Motor neuron (in vitro differentiated cells): Measurements from ENCODE around the gene CLCNKB. TPM values are rescaled to one million over a fixed set of nuclear protein-coding genes. Genes with fewer than 3 reads are reported as not detected.

Experiments used
- ATAC-seq, 8 experiments: fragments of 200-7000 bp; cut with Tn5 transposase; replicated peaks in 6 of 8; 2 replicates each; pipeline ENCODE4 v1.8.0; 2021; ENCODE audit warnings: mild to moderate bottlenecking in 8 of 8, moderate library complexity in 8 of 8
- H3K27ac ChIP-seq, 2 donors: fragments of 250-450 bp; sonication (Bioruptor Pico); 2 replicates each; pipeline ENCODE4 v1.9.0; 2021; ENCODE audit warnings: antibody characterized with exemption in 2 of 2, mild to moderate bottlenecking in 2 of 2, moderate library complexity in 1 of 2
- H3K4me1 ChIP-seq, 2 donors: fragments of 250-450 bp; sonication (Bioruptor Pico); replicated peaks in 1 of 2; 2 replicates each; pipeline ENCODE4 v1.6.1; 2021; ENCODE audit warnings: antibody characterized with exemption in 2 of 2, mild to moderate bottlenecking in 2 of 2, moderate library complexity in 1 of 2
- H3K4me3 ChIP-seq, 5 donors: fragments of 250-450 bp; sonication (Bioruptor Pico); 2 replicates each; pipeline ENCODE4 v1.9.0; 2021; ENCODE audit warnings: antibody characterized with exemption in 5 of 5, mild to moderate bottlenecking in 5 of 5, moderate library complexity in 4 of 5
- WGBS, 10 experiments: fragments of 450-650 bp; shearing (Covaris generic); methylation state at CpG; one replicate each; pipeline ENCODE4 v1.0.0; 2022; 5-methylcytosine and 5-hydroxymethylcytosine counted together
- in situ Hi-C, 9 experiments: fragments of 400-800 bp; cut with MboI; loops; one replicate each; pipeline ENCODE4 v1.15.0; 2021; ENCODE audit warnings: low sequenced_read_pairs in 9 of 9, low pct_unique_long_range_greater_than_20kb in 2 of 9; ENCODE audit not compliant: unreplicated experiment in 9 of 9
- total RNA-seq, 8 experiments: library from RNA; unstranded; fragments of 300-600 nt; gene quantifications; 2 replicates each; pipeline versions ENCODE4 v1.2.3 to v1.2.4, GENCODE V29; 2022

The CLCNKB gene
- total RNA-seq, 8 experiments from 2014 or later, result 0.09 to 0.43 (median 0.21) TPM; not detected in 3

- Histone ChIP-seq H3K27ac (no peak overlapping the region), H3K4me1 (peaks cover 30 to 33% of the 10 kb centered on the region in 2 donors), H3K4me3 (no peak overlapping the region)
- 47 to 94% (median 75%) methylated on average over 1 to 10 of the region's 12 CpGs; no CpG with 5 or more reads in 1 of the 10 experiments for WGBS, 10 experiments
- in situ Hi-C loops, result loop anchor here in 7 of 9 experiments (5.0 to 25.0 kb wide), 4 partner anchors 110 to 260 kb away; no protein-coding TSS in a partner anchor
- no peak for ATAC-seq
Measured at GRCh38 chr1:16077406-16078245, 34.0 kb downstream of the CLCNKB start.

GRCh38 chr1:16078925-16079656 lies 35.5 kb downstream of the CLCNKB start:
- in situ Hi-C loops, result loop anchor here in 7 of 9 experiments (5.0 to 25.0 kb wide), 4 partner anchors 108 to 258 kb away; no protein-coding TSS in a partner anchor
- WGBS, 10 experiments, result 0 to 80% (median 50%) methylated on average over 1 to 6 of the region's 10 CpGs; no CpG with 5 or more reads in 5 of the 10 experiments
- no peak overlapping the region for H3K27ac ChIP-seq
- peak; percentile 52 to 82 (median 62) for ATAC-seq
- no peak overlapping the region for H3K4me3 ChIP-seq
- H3K4me1 ChIP-seq, result peaks cover 20 to 24% of the 10 kb centered on the region in 2 donors

GRCh38 chr1:16080422-16081150 lies 37.0 kb downstream of the CLCNKB start:
- no peak overlapping the region for H3K27ac ChIP-seq
- 0 to 92% (median 78%) methylated on average over 1 to 5 of the region's 5 CpGs for WGBS, 10 experiments
- peaks cover 17 to 20% of the 10 kb centered on the region in 2 donors for H3K4me1 ChIP-seq
- in situ Hi-C loops, result loop anchor here in 8 of 9 experiments (5.0 to 25.0 kb wide), 4 partner anchors 104 to 257 kb away; no protein-coding TSS in a partner anchor
- no peak for ATAC-seq
- H3K4me3 ChIP-seq, result no peak overlapping the region

GRCh38 chr1:16081636-16082035 lies 38.1 kb downstream of the CLCNKB start:
- no peak overlapping the region for H3K4me3 ChIP-seq
- H3K4me1 ChIP-seq, result peaks cover 12 to 14% of the 10 kb centered on the region in 2 donors
- ATAC-seq, result no peak
- in situ Hi-C loops, result loop anchor here in 8 of 9 experiments (5.0 to 25.0 kb wide), 4 partner anchors 103 to 256 kb away; no protein-coding TSS in a partner anchor
- 0 to 97% (median 92%) methylated on average over 1 to 7 of the region's 9 CpGs; no CpG with 5 or more reads in 3 of the 10 experiments for WGBS, 10 experiments
- no peak overlapping the region for H3K27ac ChIP-seq

GRCh38 chr1:16082283-16083038 lies 38.9 kb downstream of the CLCNKB start:
- 80 to 100% (median 85%) methylated on average over 1 to 6 of the region's 9 CpGs; no CpG with 5 or more reads in 5 of the 10 experiments for WGBS, 10 experiments
- in situ Hi-C loops, result loop anchor here in 8 of 9 experiments (5.0 to 25.0 kb wide), 4 partner anchors 102 to 255 kb away; no protein-coding TSS in a partner anchor
- ATAC-seq, result peak in 6 of 8 experiments; percentile 7 to 72 (median 40)
- H3K4me3 ChIP-seq, result no peak overlapping the region
- peaks cover 4 to 6% of the 10 kb centered on the region in 2 donors for H3K4me1 ChIP-seq
- no peak overlapping the region for H3K27ac ChIP-seq

- no peak overlapping the region for H3K4me3 ChIP-seq
- in situ Hi-C loops, result loop anchor here in 8 of 9 experiments (5.0 to 25.0 kb wide), 4 partner anchors 101 to 254 kb away; no protein-coding TSS in a partner anchor
- peaks cover 3 to 4% of the 10 kb centered on the region in 2 donors for H3K4me1 ChIP-seq
- H3K27ac ChIP-seq, result no peak overlapping the region
- 75 to 100% (median 82%) methylated on average over 1 of the region's 5 CpGs; no CpG with 5 or more reads in 6 of the 10 experiments for WGBS, 10 experiments
- ATAC-seq, result no peak
Measured at GRCh38 chr1:16083486-16083885, 39.9 kb downstream of the CLCNKB start.

GRCh38 chr1:16085522-16085921 lies 41.9 kb downstream of the CLCNKB start:
- Histone ChIP-seq H3K27ac (no peak overlapping the region), H3K4me3 (no peak overlapping the region), H3K4me1 (peaks cover 0 to 9% of the 10 kb centered on the region in 2 donors)
- WGBS, 10 experiments, result 33 to 100% (median 68%) methylated on average over 1 to 5 of the region's 6 CpGs; no CpG with 5 or more reads in 3 of the 10 experiments
- no peak for ATAC-seq
- in situ Hi-C loops, result loop anchor here in 7 of 9 experiments (10.0 to 25.0 kb wide), 3 partner anchors 99 to 252 kb away; no protein-coding TSS in a partner anchor

GRCh38 chr1:16087733-16088132 lies 44.2 kb downstream of the CLCNKB start:
- ATAC-seq, result no peak
- 40 to 100% (median 65%) methylated on average over 1 to 5 of the region's 7 CpGs; no CpG with 5 or more reads in 4 of the 10 experiments for WGBS, 10 experiments
- Histone ChIP-seq H3K4me1 (peaks cover 0 to 12% of the 10 kb centered on the region in 2 donors), H3K4me3 (no peak overlapping the region), H3K27ac (no peak overlapping the region)
- in situ Hi-C loops, result loop anchor here in 7 of 9 experiments (10.0 to 25.0 kb wide), 3 partner anchors 97 to 250 kb away; no protein-coding TSS in a partner anchor

GRCh38 chr1:16088351-16088911 lies 44.8 kb downstream of the CLCNKB start:
- peak in 3 of 8 experiments; percentile 4 to 8 (median 7) for ATAC-seq
- in situ Hi-C loops, result loop anchor here in 7 of 9 experiments (10.0 to 25.0 kb wide), 3 partner anchors 96 to 249 kb away; no protein-coding TSS in a partner anchor
- Histone ChIP-seq H3K4me1 (peaks cover 0 to 14% of the 10 kb centered on the region in 2 donors), H3K27ac (no peak overlapping the region), H3K4me3 (no peak overlapping the region)
- 80 to 100% (median 80%) methylated on average over 1 to 10 of the region's 17 CpGs; no CpG with 5 or more reads in 5 of the 10 experiments for WGBS, 10 experiments

GRCh38 chr1:16088996-16089395 lies 45.4 kb downstream of the CLCNKB start:
- H3K27ac ChIP-seq, result no peak overlapping the region
- 68 to 100% (median 88%) methylated on average over 2 to 6 of the region's 9 CpGs; no CpG with 5 or more reads in 6 of the 10 experiments for WGBS, 10 experiments
- no peak overlapping the region for H3K4me3 ChIP-seq
- in situ Hi-C loops, result loop anchor here in 7 of 9 experiments (10.0 to 25.0 kb wide), 3 partner anchors 96 to 248 kb away; no protein-coding TSS in a partner anchor
- H3K4me1 ChIP-seq, result peaks cover 0 to 17% of the 10 kb centered on the region in 2 donors
- ATAC-seq, result peak in 5 of 8 experiments; percentile 54 to 78 (median 63)
